ENCODE results near the gene ZFP28.

GRCh38 chr19:56538254-56538760 lies 441 bp upstream of the ZFP28 start:
- TF ChIP-seq CTCF (IDR thresholded peaks at IDR 0.05), result no peak
- TF ChIP-seq ZFX (IDR thresholded peaks at IDR 0.05; ENCODE audit: borderline replicate concordance), result no peak

All from 22Rv1 (cell line).